ENCODE measurements around the gene NFYB. TPM values are rescaled to one million over a fixed set of nuclear protein-coding genes. Genes with fewer than 3 reads are reported as not detected.

NFYB gene
- polyA plus RNA-seq, 10 donors: 32.2 to 48.2 (median 46.2) TPM

Other genes with a start within 250 kb of the NFYB start
- 100 to 1,000 TPM; 343 to 533 (median 385) TPM for gene HSP90B1, start 207.8 kb downstream of the NFYB start, polyA plus RNA-seq (ENCODE audit: insufficient read length in 10 of 10)
- gene TDG, start 172.3 kb downstream of the NFYB start, polyA plus RNA-seq (ENCODE audit: insufficient read length in 10 of 10): 10 to 100 TPM; 23.3 to 39.6 (median 32.0) TPM
- gene GLT8D2, start 88.0 kb downstream of the NFYB start, polyA plus RNA-seq (ENCODE audit: insufficient read length in 10 of 10): 10 to 100 TPM; 47.0 to 92.0 (median 69.5) TPM
- gene HCFC2, start 73.7 kb downstream of the NFYB start, polyA plus RNA-seq (ENCODE audit: insufficient read length in 10 of 10): 10 to 100 TPM; 23.9 to 36.6 (median 29.5) TPM
- gene TXNRD1, start 77.6 kb upstream of the NFYB start, polyA plus RNA-seq (ENCODE audit: insufficient read length in 10 of 10): 10 to 100 TPM; 31.4 to 46.6 (median 39.8) TPM
- 1 to 10 TPM; 2.0 to 4.3 (median 2.4) TPM for gene EID3, start 165.5 kb upstream of the NFYB start, polyA plus RNA-seq (ENCODE audit: insufficient read length in 10 of 10)

All from muscle of back (tissue), 10 donors.